SK-N-SH treated with all-trans-retinoic acid at 6 μM for 48 hours (cell line): Measurements from ENCODE around the gene TTC7B.

Experiments
- ATAC-seq: fragments of 200-7000 bp; cut with Tn5 transposase; 3 replicates; pipeline ENCODE4 v1.9.1; 2020; ENCODE audit warnings: mild to moderate bottlenecking, moderate library complexity
- ARNTL ChIP-seq: fragments of 450-650 bp; formaldehyde crosslinking; IDR thresholded peaks from 2 replicates; pipeline ENCODE4 v1.5.0; 2020; ENCODE audit warnings: low read depth, mild to moderate bottlenecking, moderate library complexity, borderline replicate concordance
- BACH2 ChIP-seq: fragments of 250-450 bp; sonication (Bioruptor Pico); IDR thresholded peaks from 2 replicates; pipeline ENCODE4 v1.9.0; 2021; ENCODE audit warnings: mild to moderate bottlenecking, borderline replicate concordance
- CSDC2 ChIP-seq: fragments of 250-450 bp; sonication (Bioruptor Pico); IDR thresholded peaks from 2 replicates; pipeline ENCODE4 v1.5.0; 2020; ENCODE audit warnings: mild to moderate bottlenecking, moderate library complexity
- ESRRG ChIP-seq: fragments of 250-450 bp; sonication (Bioruptor Pico); IDR thresholded peaks from 2 replicates; pipeline ENCODE4 v1.6.1; 2021; ENCODE audit warnings: mild to moderate bottlenecking
- GLIS3 ChIP-seq: fragments of 250-450 bp; sonication (Bioruptor Pico); IDR thresholded peaks from 2 replicates; pipeline ENCODE4 v1.5.0; 2020; ENCODE audit warnings: mild to moderate bottlenecking, moderate library complexity
- ISL1 ChIP-seq: fragments of 250-450 bp; sonication (Bioruptor Pico); IDR thresholded peaks from 2 replicates; pipeline ENCODE4 v2.1.2; 2022; ENCODE audit warnings: mild to moderate bottlenecking, moderate library complexity
- PPARA ChIP-seq: fragments of 250-450 bp; sonication (Bioruptor Pico); IDR thresholded peaks from 2 replicates; pipeline ENCODE4 v1.5.0; 2020; ENCODE audit warnings: mild to moderate bottlenecking, borderline replicate concordance
- RARB ChIP-seq: fragments of 250-450 bp; sonication (Bioruptor Pico); IDR thresholded peaks from 2 replicates; pipeline ENCODE4 v1.8.0; 2021; ENCODE audit warnings: mild to moderate bottlenecking, moderate library complexity
- SNAI2 ChIP-seq: fragments of 250-450 bp; sonication (Bioruptor Pico); IDR thresholded peaks from 2 replicates; pipeline ENCODE4 v1.5.0; 2020; ENCODE audit warnings: mild to moderate bottlenecking, moderate library complexity
- TCF4 ChIP-seq: fragments of 250-450 bp; sonication (Bioruptor Pico); IDR thresholded peaks from 2 replicates; pipeline ENCODE4 v1.8.0; 2021; ENCODE audit warnings: mild to moderate bottlenecking, moderate library complexity, borderline replicate concordance
- ZC3H10 ChIP-seq: fragments of 250-450 bp; sonication (Bioruptor Pico); IDR thresholded peaks from 2 replicates; pipeline ENCODE4 v1.5.1; 2021; ENCODE audit warnings: mild to moderate bottlenecking, moderate library complexity
- ZFP3 ChIP-seq: fragments of 250-450 bp; sonication (Bioruptor Pico); IDR thresholded peaks from 2 replicates; pipeline ENCODE4 v1.5.0; 2020; ENCODE audit warnings: mild to moderate bottlenecking, moderate library complexity
- ZFP30 ChIP-seq: fragments of 450-650 bp; formaldehyde crosslinking; IDR thresholded peaks from 2 replicates; pipeline ENCODE4 v1.5.0; 2022; ENCODE audit warnings: mild to moderate bottlenecking, moderate library complexity
- ZNF565 ChIP-seq: fragments of 450-650 bp; formaldehyde crosslinking; conservative IDR thresholded peaks from 2 replicates; pipeline ENCODE4 v1.5.0; 2020; ENCODE audit warnings: low read depth, mild to moderate bottlenecking, moderate library complexity
- ZNF8 ChIP-seq: fragments of 450-650 bp; formaldehyde crosslinking; IDR thresholded peaks from 2 replicates; pipeline ENCODE4 v1.5.0; 2020; ENCODE audit warnings: mild to moderate bottlenecking, moderate library complexity
- TF ChIP-seq, protein P1 (sequence below): fragments of 250-450 bp; sonication (Bioruptor Pico); IDR thresholded peaks from 2 replicates; pipeline ENCODE4 v1.8.0; 2020; ENCODE audit warnings: mild to moderate bottlenecking, moderate library complexity, borderline replicate concordance
- TF ChIP-seq, protein P2 (sequence below): fragments of 250-450 bp; sonication (Bioruptor Pico); IDR thresholded peaks from 2 replicates; pipeline ENCODE4 v1.5.1; 2020; ENCODE audit warnings: low read depth, mild to moderate bottlenecking, moderate library complexity
- TF ChIP-seq, protein P3 (sequence below): fragments of 250-450 bp; sonication (Bioruptor Pico); IDR thresholded peaks from 2 replicates; pipeline ENCODE4 v1.5.1; 2021; ENCODE audit warnings: mild to moderate bottlenecking, moderate library complexity
- TF ChIP-seq, protein P4 (sequence below): fragments of 250-450 bp; sonication (Bioruptor Pico); IDR thresholded peaks from 2 replicates; pipeline ENCODE4 v1.8.0; 2021; ENCODE audit warnings: low read depth, mild to moderate bottlenecking, moderate library complexity, borderline replicate concordance
- TF ChIP-seq, protein P5 (sequence below): fragments of 250-450 bp; sonication (Bioruptor Pico); IDR thresholded peaks from 2 replicates; pipeline ENCODE4 v1.5.0; 2020; ENCODE audit warnings: mild to moderate bottlenecking, moderate library complexity

TTC7B gene

DNA sequence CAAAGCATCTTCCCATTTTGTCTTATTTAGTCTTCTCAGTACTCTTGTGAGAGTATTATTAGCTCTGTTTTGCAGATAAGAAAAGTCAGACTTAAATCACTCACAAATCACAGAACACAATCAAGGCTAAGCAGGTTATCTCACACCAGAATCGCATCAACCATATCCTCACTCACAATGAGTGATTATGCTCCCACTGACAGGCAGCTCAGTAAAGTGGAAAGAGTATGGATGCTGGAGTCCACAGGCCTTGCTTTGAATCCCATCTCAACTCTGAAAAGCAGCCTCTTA is 43.1 kb downstream of the TTC7B start:
- TF ChIP-seq ZFP3 (CRISPR knock-in tag), result no peak
- no peak for TF ChIP-seq TCF4 (CRISPR knock-in tag)
- TF ChIP-seq RARB (CRISPR knock-in tag), result no peak
- TF ChIP-seq ZC3H10, result no peak
- no peak for TF ChIP-seq ZFP30 (CRISPR knock-in tag)
- TF ChIP-seq ZNF8, result no peak
- no peak for TF ChIP-seq ISL1 (CRISPR knock-in tag)
- TF ChIP-seq, protein P1, sequence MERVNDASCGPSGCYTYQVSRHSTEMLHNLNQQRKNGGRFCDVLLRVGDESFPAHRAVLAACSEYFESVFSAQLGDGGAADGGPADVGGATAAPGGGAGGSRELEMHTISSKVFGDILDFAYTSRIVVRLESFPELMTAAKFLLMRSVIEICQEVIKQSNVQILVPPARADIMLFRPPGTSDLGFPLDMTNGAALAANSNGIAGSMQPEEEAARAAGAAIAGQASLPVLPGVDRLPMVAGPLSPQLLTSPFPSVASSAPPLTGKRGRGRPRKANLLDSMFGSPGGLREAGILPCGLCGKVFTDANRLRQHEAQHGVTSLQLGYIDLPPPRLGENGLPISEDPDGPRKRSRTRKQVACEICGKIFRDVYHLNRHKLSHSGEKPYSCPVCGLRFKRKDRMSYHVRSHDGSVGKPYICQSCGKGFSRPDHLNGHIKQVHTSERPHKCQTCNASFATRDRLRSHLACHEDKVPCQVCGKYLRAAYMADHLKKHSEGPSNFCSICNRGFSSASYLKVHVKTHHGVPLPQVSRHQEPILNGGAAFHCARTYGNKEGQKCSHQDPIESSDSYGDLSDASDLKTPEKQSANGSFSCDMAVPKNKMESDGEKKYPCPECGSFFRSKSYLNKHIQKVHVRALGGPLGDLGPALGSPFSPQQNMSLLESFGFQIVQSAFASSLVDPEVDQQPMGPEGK (CRISPR knock-in tag), result no peak
- no peak for TF ChIP-seq ARNTL (CRISPR knock-in tag)
- TF ChIP-seq PPARA, result no peak
- TF ChIP-seq GLIS3, result no peak
- TF ChIP-seq, protein P2, sequence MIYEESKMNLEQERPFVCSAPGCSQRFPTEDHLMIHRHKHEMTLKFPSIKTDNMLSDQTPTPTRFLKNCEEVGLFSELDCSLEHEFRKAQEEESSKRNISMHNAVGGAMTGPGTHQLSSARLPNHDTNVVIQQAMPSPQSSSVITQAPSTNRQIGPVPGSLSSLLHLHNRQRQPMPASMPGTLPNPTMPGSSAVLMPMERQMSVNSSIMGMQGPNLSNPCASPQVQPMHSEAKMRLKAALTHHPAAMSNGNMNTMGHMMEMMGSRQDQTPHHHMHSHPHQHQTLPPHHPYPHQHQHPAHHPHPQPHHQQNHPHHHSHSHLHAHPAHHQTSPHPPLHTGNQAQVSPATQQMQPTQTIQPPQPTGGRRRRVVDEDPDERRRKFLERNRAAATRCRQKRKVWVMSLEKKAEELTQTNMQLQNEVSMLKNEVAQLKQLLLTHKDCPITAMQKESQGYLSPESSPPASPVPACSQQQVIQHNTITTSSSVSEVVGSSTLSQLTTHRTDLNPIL, result no peak
- no peak for TF ChIP-seq ZNF565 (CRISPR knock-in tag)
- TF ChIP-seq, protein P3, sequence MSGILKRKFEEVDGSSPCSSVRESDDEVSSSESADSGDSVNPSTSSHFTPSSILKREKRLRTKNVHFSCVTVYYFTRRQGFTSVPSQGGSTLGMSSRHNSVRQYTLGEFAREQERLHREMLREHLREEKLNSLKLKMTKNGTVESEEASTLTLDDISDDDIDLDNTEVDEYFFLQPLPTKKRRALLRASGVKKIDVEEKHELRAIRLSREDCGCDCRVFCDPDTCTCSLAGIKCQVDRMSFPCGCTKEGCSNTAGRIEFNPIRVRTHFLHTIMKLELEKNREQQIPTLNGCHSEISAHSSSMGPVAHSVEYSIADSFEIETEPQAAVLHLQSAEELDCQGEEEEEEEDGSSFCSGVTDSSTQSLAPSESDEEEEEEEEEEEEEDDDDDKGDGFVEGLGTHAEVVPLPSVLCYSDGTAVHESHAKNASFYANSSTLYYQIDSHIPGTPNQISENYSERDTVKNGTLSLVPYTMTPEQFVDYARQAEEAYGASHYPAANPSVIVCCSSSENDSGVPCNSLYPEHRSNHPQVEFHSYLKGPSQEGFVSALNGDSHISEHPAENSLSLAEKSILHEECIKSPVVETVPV (CRISPR knock-in tag), result no peak
- ATAC-seq, result no peak

DNA sequence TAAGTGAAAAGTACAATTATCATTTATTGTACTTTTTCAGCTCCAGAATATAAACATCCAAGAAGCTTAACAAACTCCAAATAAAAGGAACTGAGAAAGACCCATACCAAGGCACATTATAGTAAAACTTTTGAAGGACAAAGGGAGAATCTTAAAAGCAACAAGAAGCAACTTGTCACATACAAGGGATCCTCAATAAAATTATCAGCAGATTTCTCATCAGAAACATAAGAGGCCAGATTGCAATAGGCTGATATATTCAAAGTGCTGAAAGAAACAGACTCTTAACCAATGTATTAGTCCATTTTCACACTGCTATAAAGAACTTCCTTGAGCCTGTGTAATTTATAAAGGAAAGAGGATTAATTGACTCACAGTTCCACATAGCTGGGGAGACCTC is 48.3 kb downstream of the TTC7B start:
- ATAC-seq, result no peak
- no peak for TF ChIP-seq CSDC2 (CRISPR knock-in tag)
- TF ChIP-seq ZC3H10, result no peak
- TF ChIP-seq, protein P2, result no peak
- TF ChIP-seq GLIS3, result no peak
- no peak for TF ChIP-seq ISL1 (CRISPR knock-in tag)
- TF ChIP-seq SNAI2 (CRISPR knock-in tag), result no peak
- TF ChIP-seq, protein P4, sequence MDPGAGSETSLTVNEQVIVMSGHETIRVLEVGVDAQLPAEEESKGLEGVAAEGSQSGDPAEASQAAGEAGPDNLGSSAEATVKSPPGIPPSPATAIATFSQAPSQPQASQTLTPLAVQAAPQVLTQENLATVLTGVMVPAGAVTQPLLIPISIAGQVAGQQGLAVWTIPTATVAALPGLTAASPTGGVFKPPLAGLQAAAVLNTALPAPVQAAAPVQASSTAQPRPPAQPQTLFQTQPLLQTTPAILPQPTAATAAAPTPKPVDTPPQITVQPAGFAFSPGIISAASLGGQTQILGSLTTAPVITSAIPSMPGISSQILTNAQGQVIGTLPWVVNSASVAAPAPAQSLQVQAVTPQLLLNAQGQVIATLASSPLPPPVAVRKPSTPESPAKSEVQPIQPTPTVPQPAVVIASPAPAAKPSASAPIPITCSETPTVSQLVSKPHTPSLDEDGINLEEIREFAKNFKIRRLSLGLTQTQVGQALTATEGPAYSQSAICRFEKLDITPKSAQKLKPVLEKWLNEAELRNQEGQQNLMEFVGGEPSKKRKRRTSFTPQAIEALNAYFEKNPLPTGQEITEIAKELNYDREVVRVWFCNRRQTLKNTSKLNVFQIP (CRISPR knock-in tag), result no peak
- TF ChIP-seq RARB (CRISPR knock-in tag), result no peak
- no peak for TF ChIP-seq ZFP3 (CRISPR knock-in tag)
- TF ChIP-seq ARNTL (CRISPR knock-in tag), result no peak
- no peak for TF ChIP-seq TCF4 (CRISPR knock-in tag)
- TF ChIP-seq, protein P3 (CRISPR knock-in tag), result no peak
- TF ChIP-seq ESRRG (CRISPR knock-in tag), result no peak
- TF ChIP-seq BACH2, result no peak
- TF ChIP-seq, protein P5, sequence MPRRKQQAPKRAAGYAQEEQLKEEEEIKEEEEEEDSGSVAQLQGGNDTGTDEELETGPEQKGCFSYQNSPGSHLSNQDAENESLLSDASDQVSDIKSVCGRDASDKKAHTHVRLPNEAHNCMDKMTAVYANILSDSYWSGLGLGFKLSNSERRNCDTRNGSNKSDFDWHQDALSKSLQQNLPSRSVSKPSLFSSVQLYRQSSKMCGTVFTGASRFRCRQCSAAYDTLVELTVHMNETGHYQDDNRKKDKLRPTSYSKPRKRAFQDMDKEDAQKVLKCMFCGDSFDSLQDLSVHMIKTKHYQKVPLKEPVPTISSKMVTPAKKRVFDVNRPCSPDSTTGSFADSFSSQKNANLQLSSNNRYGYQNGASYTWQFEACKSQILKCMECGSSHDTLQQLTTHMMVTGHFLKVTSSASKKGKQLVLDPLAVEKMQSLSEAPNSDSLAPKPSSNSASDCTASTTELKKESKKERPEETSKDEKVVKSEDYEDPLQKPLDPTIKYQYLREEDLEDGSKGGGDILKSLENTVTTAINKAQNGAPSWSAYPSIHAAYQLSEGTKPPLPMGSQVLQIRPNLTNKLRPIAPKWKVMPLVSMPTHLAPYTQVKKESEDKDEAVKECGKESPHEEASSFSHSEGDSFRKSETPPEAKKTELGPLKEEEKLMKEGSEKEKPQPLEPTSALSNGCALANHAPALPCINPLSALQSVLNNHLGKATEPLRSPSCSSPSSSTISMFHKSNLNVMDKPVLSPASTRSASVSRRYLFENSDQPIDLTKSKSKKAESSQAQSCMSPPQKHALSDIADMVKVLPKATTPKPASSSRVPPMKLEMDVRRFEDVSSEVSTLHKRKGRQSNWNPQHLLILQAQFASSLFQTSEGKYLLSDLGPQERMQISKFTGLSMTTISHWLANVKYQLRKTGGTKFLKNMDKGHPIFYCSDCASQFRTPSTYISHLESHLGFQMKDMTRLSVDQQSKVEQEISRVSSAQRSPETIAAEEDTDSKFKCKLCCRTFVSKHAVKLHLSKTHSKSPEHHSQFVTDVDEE (CRISPR knock-in tag), result no peak
- no peak for TF ChIP-seq ZFP30 (CRISPR knock-in tag)
- TF ChIP-seq PPARA, result no peak
